GM12878 (cell line): Measurements from ENCODE around the gene EPHA2. TPM values are rescaled to one million over a fixed set of nuclear protein-coding genes. Genes with fewer than 3 reads are reported as not detected.

Source experiments
- ATAC-seq: fragments of 200-7000 bp; cut with Tn5 transposase; 3 replicates; pipeline ENCODE4 v1.9.1; 2020; ENCODE audit warnings: mild to moderate bottlenecking, moderate library complexity
- BruUV-seq: library from RNA; stranded (reverse); fragments of 400-500 nt; replicated peaks from 2 replicates; lab custom pipeline; 2021; lab: Mats Ljungman, UMichigan
- CTCF ChIA-PET: fragments of 300-600 bp; sonication (Branson Sonifier 250); formaldehyde crosslinking; extraction: SDS; loops from one replicate; lab custom pipeline; 2021; ENCODE audit warnings: inconsistent platforms; lab: Yijun Ruan, JAX
- POLR2A ChIA-PET: fragments of 350-600 bp; formaldehyde crosslinking; extraction: SDS; loops from one replicate; lab custom pipeline; 2021; ENCODE audit warnings: inconsistent platforms; lab: Charles Lee
- RAD21 ChIA-PET: fragments of 300-600 bp; sonication (Branson Sonifier 250); formaldehyde crosslinking; loops from one replicate; lab custom pipeline; 2023; ENCODE audit warnings: antibody characterized with exemption; ENCODE audit not compliant: unreplicated experiment; lab: Charles Lee
- SMC1A ChIA-PET: fragments of 300-600 bp; sonication (Branson Sonifier 250); formaldehyde crosslinking; loops from one replicate; lab custom pipeline; 2023; ENCODE audit not compliant: unreplicated experiment, uncharacterized antibody; lab: Charles Lee
- DNase-seq: peaks from one replicate; pipeline ENCODE4 v3.0.0-alpha.2; 2011; ENCODE audit warnings: low read depth, low spot score
- FAIRE-seq: peaks from 3 replicates; lab custom pipeline; 2011; peaks lifted over from hg19 to GRCh38; lab: Jason Lieb, UNC
- H2AFZ ChIP-seq: 2 replicates; pipeline ENCODE4 v1.6.0; 2011; ENCODE audit warnings: low read depth, low read length, control low read depth; ENCODE audit not compliant: control insufficient read depth
- H3K27ac ChIP-seq: 2 replicates; pipeline ENCODE4 v1.5.1; 2011; ENCODE audit warnings: control low read depth; ENCODE audit not compliant: control insufficient read depth, insufficient read depth
- H3K27me3 ChIP-seq, 2 experiments: replicated peaks in 1 of 2; 2 replicates each; pipeline versions ENCODE4 v1.6.0 to v1.6.1; 2011; ENCODE audit warnings: low read length in 1 of 2; ENCODE audit not compliant: control insufficient read depth in 2 of 2, insufficient read depth in 2 of 2
- H3K36me3 ChIP-seq, 2 experiments: 2 replicates each; pipeline ENCODE4 v1.5.1; 2011; ENCODE audit warnings: low read length in 1 of 2; ENCODE audit not compliant: control insufficient read depth in 2 of 2, insufficient read depth in 2 of 2
- H3K4me1 ChIP-seq: 2 replicates; pipeline ENCODE4 v1.6.1; 2011; ENCODE audit warnings: mild to moderate bottlenecking, low read length, moderate library complexity, mixed read lengths; ENCODE audit not compliant: control insufficient read depth, insufficient read depth
- H3K4me2 ChIP-seq: 2 replicates; pipeline ENCODE4 v1.6.0; 2011; ENCODE audit warnings: control low read depth; ENCODE audit not compliant: control insufficient read depth, insufficient read depth
- H3K4me3 ChIP-seq: fragments of 200-600 bp; sonication (generic); 2 replicates; pipeline ENCODE4 v1.5.1; 2016
- H3K79me2 ChIP-seq: 2 replicates; pipeline ENCODE4 v1.6.0; 2011; ENCODE audit warnings: low read length; ENCODE audit not compliant: control insufficient read depth, insufficient read depth
- H3K9ac ChIP-seq: 2 replicates; pipeline ENCODE4 v1.8.0; 2011; ENCODE audit warnings: low read length, control low read depth, mixed read lengths; ENCODE audit not compliant: control insufficient read depth, insufficient read depth
- H3K9me3 ChIP-seq: replicated peaks from 3 replicates; pipeline ENCODE4 v1.5.1; 2011; ENCODE audit warnings: mild to moderate bottlenecking, low read length; ENCODE audit not compliant: control insufficient read depth, insufficient read depth
- H4K20me1 ChIP-seq: 2 replicates; pipeline ENCODE4 v1.6.0; 2011; ENCODE audit not compliant: control insufficient read depth, insufficient read depth
- CBX5 ChIP-seq: sonication (generic); IDR thresholded peaks from 2 replicates; pipeline ENCODE4 v1.6.1; 2016; ENCODE audit warnings: low read depth, moderate library complexity, mild to moderate bottlenecking, inconsistent platforms
- CHD2 ChIP-seq: IDR thresholded peaks from 2 replicates; pipeline ENCODE4 v1.6.1; 2011; ENCODE audit warnings: low read depth, low read length, improper control_type of control experiment, borderline replicate concordance
- EGR1 ChIP-seq, 2 experiments: IDR thresholded peaks; 1 replicate in 1 of 2; 2 replicates in 1 of 2; pipeline ENCODE4 v1.6.1; 2011 to 2012; ENCODE audit warnings: low read depth in 2 of 2, low read length in 2 of 2, borderline replicate concordance in 1 of 2, mild to moderate bottlenecking in 1 of 2, moderate library complexity in 1 of 2
- GATAD2B ChIP-seq: fragments of 450-650 bp; conservative IDR thresholded peaks from 2 replicates; pipeline ENCODE4 v1.6.1; 2017; ENCODE audit warnings: low read depth, mild to moderate bottlenecking, moderate library complexity
- HSF1 ChIP-seq: fragments of 150-350 bp; IDR thresholded peaks from 2 replicates; pipeline ENCODE4 v1.6.1; 2014; ENCODE audit warnings: mild to moderate bottlenecking, low read depth, low read length
- KAT2A ChIP-seq: conservative IDR thresholded peaks from 2 replicates; pipeline ENCODE4 v1.6.1; 2011; ENCODE audit warnings: low read depth, low read length; ENCODE audit not compliant: control insufficient read depth
- MYB ChIP-seq: fragments of 150-350 bp; IDR thresholded peaks from 2 replicates; pipeline ENCODE4 v1.6.1; 2014; ENCODE audit warnings: mild to moderate bottlenecking, low read depth, low read length, borderline replicate concordance
- NR2C1 ChIP-seq: fragments of 450-650 bp; IDR thresholded peaks from 2 replicates; pipeline ENCODE4 v1.6.1; 2017; ENCODE audit warnings: antibody characterized with exemption, mild to moderate bottlenecking, moderate library complexity
- PKNOX1 ChIP-seq: fragments of 450-650 bp; IDR thresholded peaks from 2 replicates; pipeline ENCODE4 v1.6.1; 2016; ENCODE audit warnings: mild to moderate bottlenecking
- RB1 ChIP-seq: fragments of 450-650 bp; formaldehyde crosslinking; IDR thresholded peaks from 2 replicates; pipeline ENCODE4 v1.6.1; 2017; ENCODE audit warnings: mild to moderate bottlenecking, borderline replicate concordance
- TARDBP ChIP-seq: IDR thresholded peaks from 2 replicates; pipeline ENCODE4 v1.6.1; 2016; ENCODE audit warnings: borderline replicate concordance
- TCF3 ChIP-seq: IDR thresholded peaks from 2 replicates; pipeline ENCODE4 v1.6.1; 2012; ENCODE audit warnings: low read depth, mild to moderate bottlenecking, low read length, borderline replicate concordance; ENCODE audit not compliant: insufficient read depth
- TCF7 ChIP-seq: IDR thresholded peaks from 2 replicates; pipeline ENCODE4 v1.6.1; 2014; ENCODE audit warnings: antibody characterized with exemption, borderline replicate concordance
- YY1 ChIP-seq: IDR thresholded peaks from 2 replicates; pipeline ENCODE4 v1.6.1; 2011; ENCODE audit warnings: low read depth, mild to moderate bottlenecking, low read length
- ZNF274 ChIP-seq: IDR thresholded peaks from one replicate; pipeline ENCODE4 v1.8.0; 2011; ENCODE audit not compliant: insufficient read length, insufficient read depth
- WGBS: methylation state at CpG from one replicate; pipeline ENCODE4 v1.1.6; 2016; ENCODE audit warnings: low lambda C conversion rate; ENCODE audit not compliant: insufficient replicate concordance, insufficient coverage; ENCODE audit errors: missing lambda C conversion rate; 5-methylcytosine and 5-hydroxymethylcytosine counted together
- in situ Hi-C: fragments of 300-500 bp; cut with MboI; formaldehyde crosslinking; loops from 9 replicates; pipeline ENCODE4 v1.14.3; 2018; ENCODE audit warnings: mixed read lengths
- intact Hi-C: fragments of 100-400 bp; cut with micrococcal nuclease; formaldehyde crosslinking; loops from one replicate; pipeline ENCODE4 v1.14.2; 2022; ENCODE audit not compliant: unreplicated experiment
- polyA plus RNA-seq, 11 experiments: library from polyadenylated mRNA; depleted of rRNA in 4 of 11; unstranded in 6 of 11; stranded (reverse) in 5 of 11; fragments of >200 nt; fragmentation: Nextera tagmentation in 4 of 11; fragmentation: Illumina TruSeq in 1 of 11; extraction: Ambion mirVana in 4 of 11; extraction: Trizol in 1 of 11; gene quantifications; 1 replicate in 1 of 11; 2 replicates in 10 of 11; pipeline versions ENCODE4 v1.2.1 to v1.2.3, GENCODE V29; 2011 to 2016; ENCODE audit warnings: inconsistent platforms in 2 of 11, missing spikeins in 2 of 11, low read depth in 1 of 11
- total RNA-seq, 4 experiments: library from RNA; depleted of rRNA in 3 of 4; stranded (reverse); fragments of >200 nt in 3 of 4; fragmentation: Illumina TruSeq in 1 of 4; extraction: Trizol in 1 of 4; gene quantifications; 2 replicates each; pipeline versions ENCODE4 v1.2.1 to v1.2.3, GENCODE V29; 2013 to 2021

Gene EPHA2
- total and polyA plus RNA-seq, 10 of the 15 experiments (the other 5 are each of a cell fraction or from before 2014, with no cell fraction given) = 0.04 to 0.51 (median 0.23) TPM; not detected in 2

GRCh38 chr1:16183179-16183578, 27.3 kb upstream of the EPHA2 start:
- DNase-seq = no peak
- no peak overlapping the region for H3K27ac ChIP-seq
- RAD21 ChIA-PET = interaction anchor here (12.2 kb wide), 1 partner anchor 101 kb away, joined by 223 read pairs; no protein-coding TSS in a partner anchor
- in situ Hi-C loops = loop anchor here (5.0 kb wide), 1 partner anchor 101 kb away; no protein-coding TSS in a partner anchor
- H3K27me3 ChIP-seq = no peaks in the 10 kb centered on the region
- no peaks in the 10 kb centered on the region for H4K20me1 ChIP-seq
- TF ChIP-seq GATAD2B = no peak
- TF ChIP-seq CHD2 = no peak
- no peak for TF ChIP-seq PKNOX1
- no peak for TF ChIP-seq NR2C1
- TF ChIP-seq YY1 = no peak
- no peak for TF ChIP-seq ZNF274
- TF ChIP-seq MYB = no peak
- TF ChIP-seq TCF3 = no peak
- no peak for TF ChIP-seq HSF1
- TF ChIP-seq KAT2A = no peak
- no peak for TF ChIP-seq TARDBP
- TF ChIP-seq CBX5 = no peak
- no peak for TF ChIP-seq RB1
- no peak for TF ChIP-seq TCF7
- TF ChIP-seq EGR1 (IDR thresholded peaks at IDR 0.05; ENCODE audit: borderline replicate concordance in 1 of 2, low read depth in 2 of 2, low read length in 2 of 2) = no peak
- no peak for ATAC-seq
- POLR2A ChIA-PET = no interaction called here
- no peak for FAIRE-seq
- H3K4me2 ChIP-seq = no peak overlapping the region
- no peak overlapping the region for H3K4me3 ChIP-seq
- 72% methylated on average over 13 of the region's 13 CpGs for WGBS
- intact Hi-C loops = no loop called here
- H2AFZ ChIP-seq = no peak overlapping the region
- H3K4me1 ChIP-seq = no peaks in the 10 kb centered on the region
- H3K9ac ChIP-seq = no peak overlapping the region
- no TSS peak for BruUV-seq
- SMC1A ChIA-PET = no interaction called here
- H3K9me3 ChIP-seq = no peaks in the 10 kb centered on the region
- no peaks in the 10 kb centered on the region for H3K36me3 ChIP-seq
- H3K79me2 ChIP-seq = no peaks in the 10 kb centered on the region
- CTCF ChIA-PET = interaction anchor here (1.6 to 15.1 kb wide), 2 partner anchors 101 to 108 kb away, joined by 4 to 375 read pairs; no protein-coding TSS in a partner anchor
